ENCODE results near the gene QSOX2.

Gene QSOX2

GRCh38 chr9:136222906-136223285 lies 22.7 kb downstream of the QSOX2 start:
- DNase-seq (ENCODE audit: low read depth, low spot score) = no peak

GRCh38 chr9:136222166-136222905 lies 23.3 kb downstream of the QSOX2 start:
- no peak for DNase-seq (ENCODE audit: low read depth, low spot score)

- DNase-seq (ENCODE audit: low read depth, low spot score) = no peak
Measured at GRCh38 chr9:136220017-136220729, 25.4 kb downstream of the QSOX2 start.

GRCh38 chr9:136219276-136219675 lies 26.3 kb downstream of the QSOX2 start:
- DNase-seq (ENCODE audit: low read depth, low spot score) = no peak

DNA sequence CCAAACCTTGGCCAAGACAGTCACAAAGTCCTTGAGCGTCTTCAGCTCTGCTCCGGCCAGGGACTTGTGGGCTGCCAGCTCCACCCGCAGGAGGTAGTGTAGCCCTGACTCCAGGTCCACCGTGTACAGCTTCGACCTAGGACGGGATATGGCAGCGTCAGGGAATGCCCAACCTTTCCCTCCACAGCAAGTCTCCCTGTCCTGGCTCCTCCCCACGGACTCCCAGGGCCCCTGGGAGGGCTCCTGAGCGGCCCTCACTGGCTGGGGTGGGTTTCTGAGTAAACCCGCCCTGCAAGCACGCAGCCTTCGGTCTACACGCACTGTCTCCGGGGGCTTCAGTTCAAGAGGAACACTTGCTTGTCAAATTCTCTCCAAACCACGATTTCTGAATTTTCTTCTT lies 26.9 kb downstream of the QSOX2 start:
- DNase-seq (ENCODE audit: low read depth, low spot score) = no peak

- no peak for DNase-seq (ENCODE audit: low read depth, low spot score)
Measured at GRCh38 chr9:136218271-136218670, 27.3 kb downstream of the QSOX2 start.

GRCh38 chr9:136216541-136217244 lies 28.9 kb downstream of the QSOX2 start:
- no peak for DNase-seq (ENCODE audit: low read depth, low spot score)

GRCh38 chr9:136213733-136214132 lies 31.9 kb downstream of the QSOX2 start:
- no peak for DNase-seq (ENCODE audit: low read depth, low spot score)

DNA sequence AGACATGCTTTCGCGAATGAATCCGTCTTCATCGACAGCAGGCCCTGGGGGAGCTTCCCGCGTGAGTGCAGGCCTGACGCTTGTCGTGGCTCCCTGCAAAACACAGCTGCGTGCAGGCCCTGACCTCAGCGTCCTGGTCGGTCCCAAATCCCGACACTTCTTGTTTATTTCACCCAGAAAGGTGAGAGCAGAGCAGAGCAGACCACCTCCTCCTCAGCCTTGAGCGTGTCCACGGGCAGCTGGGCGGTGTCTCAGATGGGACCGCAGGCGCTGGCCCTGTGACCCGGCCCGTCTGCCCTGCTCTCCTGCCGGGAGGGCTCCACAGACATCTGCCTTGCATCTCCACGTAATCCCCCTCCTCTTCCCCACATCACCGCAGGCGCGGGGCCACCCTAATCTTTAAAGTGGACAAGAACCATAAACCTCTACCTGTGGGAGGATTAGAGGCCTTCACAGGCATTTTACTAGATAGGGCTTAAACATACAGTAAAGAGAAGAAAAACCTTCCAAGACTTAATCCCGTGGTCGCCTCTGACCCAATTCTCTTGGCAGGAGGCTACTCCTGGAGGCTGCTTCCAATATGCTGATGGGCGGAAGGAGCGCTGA lies 33.2 kb downstream of the QSOX2 start:
- no peak for DNase-seq (ENCODE audit: low read depth, low spot score)

DNA sequence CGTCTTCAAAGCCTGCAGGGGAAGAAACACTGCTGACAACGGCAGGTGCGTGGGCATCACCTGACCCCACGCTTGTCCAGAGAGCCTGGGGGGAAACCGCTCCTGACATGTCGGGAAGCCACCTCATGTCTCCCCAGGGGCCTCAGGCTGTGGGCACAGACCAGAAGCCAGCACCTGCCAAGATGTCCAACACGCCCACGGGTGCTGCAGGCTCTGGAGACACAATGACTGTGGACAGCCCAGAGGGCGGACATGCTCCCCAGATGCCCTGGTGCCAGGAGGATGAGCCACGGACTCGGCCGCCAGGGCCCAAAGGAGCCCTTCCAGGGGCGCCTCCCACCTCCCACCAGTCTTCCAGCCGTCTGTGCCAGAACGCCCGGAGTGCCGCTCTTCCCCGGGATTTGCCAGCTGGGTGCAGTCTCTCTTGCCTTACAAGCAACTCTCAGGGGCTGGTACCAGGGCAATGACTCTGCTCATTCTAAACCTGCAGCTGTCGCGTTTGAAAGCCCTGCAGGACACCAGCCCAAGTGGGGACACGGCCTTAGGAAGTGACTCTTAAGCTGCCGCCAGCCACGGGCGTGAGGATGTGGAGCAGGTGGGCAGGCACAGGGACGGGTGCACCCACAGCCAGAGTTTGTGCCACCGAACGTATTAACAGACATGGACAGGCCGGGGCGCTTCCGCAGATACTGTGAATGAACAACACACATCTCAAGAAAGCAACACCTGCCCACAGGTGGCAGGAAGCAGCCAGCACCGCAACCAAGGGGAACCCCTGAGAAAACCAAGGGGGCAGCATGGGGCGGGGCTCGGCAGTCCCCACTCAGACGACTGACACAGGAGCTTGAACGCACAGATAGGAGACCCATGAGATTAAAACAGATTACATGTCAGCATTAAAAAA lies 33.9 kb downstream of the QSOX2 start:
- DNase-seq (ENCODE audit: low read depth, low spot score) = no peak

- DNase-seq (ENCODE audit: low read depth, low spot score) = no peak
Measured at GRCh38 chr9:136211006-136211405, 34.6 kb downstream of the QSOX2 start.

DNA sequence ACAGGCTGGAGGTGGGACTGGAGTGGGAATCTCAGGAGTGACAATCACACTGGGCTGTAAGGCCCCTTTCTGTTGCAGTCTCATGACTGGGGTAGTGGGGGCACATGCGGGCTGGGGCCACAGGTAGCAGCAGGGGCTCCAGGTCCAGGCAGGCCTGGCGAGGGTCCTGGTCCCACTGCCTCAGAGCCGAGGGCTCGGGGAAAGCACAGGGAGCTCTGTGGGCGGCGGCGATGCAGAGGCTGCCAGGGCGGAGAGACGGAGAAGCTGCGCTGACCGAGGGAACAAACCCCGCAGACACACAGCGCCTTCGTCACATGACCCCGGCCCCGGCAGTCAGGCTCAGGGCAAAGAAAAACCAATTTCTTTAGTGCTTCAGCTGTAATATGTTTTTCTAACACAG lies 35.3 kb downstream of the QSOX2 start:
- DNase-seq (ENCODE audit: low read depth, low spot score) = no peak

GRCh38 chr9:136209786-136210185 lies 35.8 kb downstream of the QSOX2 start:
- DNase-seq (ENCODE audit: low read depth, low spot score) = no peak

DNA sequence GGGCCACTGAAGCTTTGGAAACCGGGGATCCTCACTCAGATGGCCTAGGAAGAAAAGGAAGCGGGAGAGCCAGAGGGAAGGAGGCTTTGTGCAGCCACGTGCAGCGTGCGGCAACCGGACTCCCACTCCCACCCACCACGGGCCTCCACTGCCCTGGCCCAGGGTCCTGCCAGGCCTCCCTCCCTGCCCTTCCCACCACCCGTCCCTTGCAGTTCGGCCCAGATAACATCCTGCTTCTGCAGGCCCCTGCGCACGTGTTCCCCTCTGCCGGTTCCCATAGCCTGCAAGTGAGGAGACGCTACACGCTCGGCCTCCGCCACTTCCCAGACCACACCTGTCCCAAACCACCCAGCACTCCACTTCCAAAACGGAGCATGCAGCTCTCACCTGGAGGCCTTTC lies 36.4 kb downstream of the QSOX2 start:
- no peak for DNase-seq (ENCODE audit: low read depth, low spot score)

DNA sequence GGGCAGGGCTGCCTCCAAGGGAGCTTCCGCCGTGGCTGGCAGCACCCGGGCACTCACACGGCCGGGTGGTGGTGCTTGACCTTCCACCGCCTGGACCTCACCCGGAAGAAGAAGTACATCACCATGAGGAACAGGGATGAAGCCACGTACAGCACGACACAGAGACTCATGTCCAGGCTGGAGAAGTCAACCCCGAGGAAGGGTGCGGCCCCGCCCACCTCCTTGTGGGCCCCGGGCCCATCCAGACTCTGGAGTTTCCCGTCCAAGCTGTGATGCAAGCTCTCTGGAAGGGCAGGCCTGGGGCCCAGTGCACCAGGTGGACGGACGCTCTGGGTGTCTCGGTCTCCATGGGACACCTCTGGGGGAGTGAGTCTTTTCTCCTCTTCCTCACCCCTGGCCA lies 36.9 kb downstream of the QSOX2 start:
- no peak for DNase-seq (ENCODE audit: low read depth, low spot score)

DNA sequence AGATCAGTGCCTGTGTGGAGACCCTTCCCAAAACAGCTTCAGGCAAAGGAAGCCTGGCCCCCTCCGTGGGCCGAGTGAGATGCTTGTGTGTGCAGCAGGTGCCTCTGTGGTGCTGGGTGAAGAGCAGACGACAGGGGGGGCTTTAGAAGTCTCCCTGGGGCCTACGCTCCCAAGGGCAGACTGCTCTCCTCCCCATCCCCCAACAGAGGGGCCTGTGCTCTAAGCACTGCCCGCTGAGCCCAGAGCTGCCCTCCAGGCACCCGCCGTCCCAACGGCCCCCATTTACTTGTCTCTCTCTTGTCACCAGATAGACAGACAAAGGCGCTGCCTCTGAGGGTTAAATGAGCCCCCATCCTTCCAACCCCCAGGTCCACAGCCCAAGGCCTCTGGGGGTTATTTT lies 38.0 kb downstream of the QSOX2 start:
- DNase-seq (ENCODE audit: low read depth, low spot score) = no peak

DNA sequence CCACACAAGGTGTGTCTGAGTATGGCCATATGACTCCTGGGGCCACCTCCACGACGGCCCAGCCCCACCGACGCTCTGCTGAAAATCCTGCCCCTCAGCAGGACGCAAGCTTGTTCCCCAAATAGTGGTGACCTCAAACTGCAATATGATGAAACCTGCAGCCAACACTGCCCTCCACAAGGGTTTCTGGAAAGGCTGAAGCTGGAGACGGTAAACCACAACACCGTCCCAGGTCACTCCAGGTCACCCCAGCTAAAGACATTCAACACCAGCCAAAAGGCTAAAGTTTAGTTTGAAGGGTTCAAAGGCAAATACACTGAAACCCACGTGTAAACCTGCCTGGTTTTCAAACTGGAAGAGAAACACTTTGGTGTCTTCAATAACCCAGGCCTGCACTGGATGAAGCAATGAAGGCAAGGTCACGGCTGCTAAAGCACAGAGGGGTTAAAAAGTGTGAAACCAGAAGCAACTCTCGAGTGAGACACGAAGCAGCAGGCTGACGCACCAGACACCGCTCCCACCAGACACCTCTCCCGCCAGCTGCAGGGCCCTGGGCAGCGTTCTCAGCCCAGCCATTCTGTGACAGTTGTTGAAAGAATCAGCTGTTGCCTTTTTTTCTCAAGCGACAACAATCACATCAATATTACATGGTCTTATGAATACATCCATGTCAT lies 38.9 kb downstream of the QSOX2 start:
- DNase-seq (ENCODE audit: low read depth, low spot score) = no peak

DNA sequence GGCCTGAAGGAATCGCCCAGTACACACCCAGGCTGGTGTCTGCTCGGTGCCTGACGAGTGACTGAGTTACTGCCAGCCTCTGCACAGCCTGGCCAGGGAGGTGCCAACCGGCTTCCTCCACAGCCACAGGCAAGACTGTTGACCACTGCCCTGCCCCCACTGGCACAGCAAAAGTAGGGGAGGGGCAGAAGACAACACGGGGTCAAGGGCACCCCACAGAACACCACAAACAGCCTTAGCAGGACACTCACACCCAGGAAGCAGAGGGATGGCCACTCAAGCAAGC lies 40.0 kb downstream of the QSOX2 start:
- DNase-seq (ENCODE audit: low read depth, low spot score) = no peak

DNA sequence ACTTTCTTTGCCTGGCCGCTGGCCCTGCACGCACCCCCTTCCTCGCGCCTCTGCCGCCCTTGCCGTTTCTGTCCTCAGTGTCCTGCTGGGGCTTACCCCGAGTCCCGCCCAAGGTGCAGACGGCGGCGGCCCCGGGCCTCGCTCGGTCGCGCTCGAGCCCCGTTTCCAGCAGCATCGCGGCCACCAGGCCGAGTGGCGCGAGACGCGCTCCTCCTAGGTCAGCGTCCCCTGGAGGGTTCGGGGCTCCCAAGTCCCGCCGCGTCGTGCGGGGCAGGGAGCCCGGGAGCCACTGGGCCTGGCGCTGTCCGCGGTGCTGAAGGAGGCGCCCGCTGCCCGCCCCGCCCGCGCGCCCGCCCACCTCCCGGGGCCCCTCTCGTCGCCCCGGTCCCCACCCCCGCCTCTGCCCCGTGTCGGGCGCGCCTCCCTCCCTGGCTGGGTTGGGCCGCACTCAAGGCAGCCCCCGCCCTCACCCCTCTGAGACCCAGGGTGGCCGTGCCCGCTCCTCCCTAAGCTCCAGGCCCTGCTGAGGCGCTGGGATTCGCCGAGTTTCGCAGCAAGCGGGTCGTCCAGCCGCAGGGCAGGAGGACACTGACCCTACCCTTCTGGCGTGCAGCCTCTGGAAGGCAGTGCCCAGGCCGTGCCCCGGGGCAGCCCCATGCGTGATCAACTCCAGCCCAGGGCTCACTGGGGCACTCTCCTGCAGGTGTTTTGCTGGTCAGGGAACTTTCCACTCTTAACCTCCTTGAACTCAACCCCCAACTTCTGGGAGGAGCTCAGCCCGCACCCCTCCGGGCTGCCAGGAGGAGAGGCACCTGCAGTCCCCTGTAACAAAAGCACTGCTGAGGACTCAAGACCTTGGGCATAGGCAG lies 40.5 kb downstream of the QSOX2 start, which contains the start of gene LHX3:
Gene LHX3, minus strand, starts transcription at position 291 of the 869 bp plus-strand sequence. Its CDS starts 116 bp downstream, at position 175.
- no peak for DNase-seq (ENCODE audit: low read depth, low spot score)

All from smooth muscle cell of the brain vasculature (primary cell).